NCI-H187 treated with DMSO at 0.1 percent for 48 hours (cell line): ENCODE results near the gene NFIX.

Source experiments
- DNase-seq: peaks from one replicate; lab custom pipeline; 2025; lab: John Stamatoyannopoulos, UW

The NFIX gene

GRCh38 chr19:13036366-13036976 lies 41.2 kb downstream of the NFIX start:
- peak; percentile 74 for DNase-seq

GRCh38 chr19:13037161-13037560 lies 41.9 kb downstream of the NFIX start:
- no peak for DNase-seq

- DNase-seq, result no peak
Observed at GRCh38 chr19:13037731-13038130, 42.5 kb downstream of the NFIX start.

- DNase-seq, result no peak
Observed at GRCh38 chr19:13038306-13039210, 43.3 kb downstream of the NFIX start.

- DNase-seq, result no peak
Observed at GRCh38 chr19:13039211-13039789, 44.0 kb downstream of the NFIX start.

GRCh38 chr19:13040232-13040947 lies 45.1 kb downstream of the NFIX start:
- no peak for DNase-seq

GRCh38 chr19:13040948-13041292 lies 45.6 kb downstream of the NFIX start:
- no peak for DNase-seq

GRCh38 chr19:13042443-13043130 lies 47.3 kb downstream of the NFIX start:
- no peak for DNase-seq

- no peak for DNase-seq
Observed at GRCh38 chr19:13043285-13043684, 48.0 kb downstream of the NFIX start.

- no peak for DNase-seq
Observed at GRCh38 chr19:13044231-13044836, 49.1 kb downstream of the NFIX start.

GRCh38 chr19:13045812-13046211 lies 50.5 kb downstream of the NFIX start:
- DNase-seq, result no peak

- DNase-seq, result no peak
Observed at GRCh38 chr19:13047374-13047773, 52.1 kb downstream of the NFIX start.

GRCh38 chr19:13050274-13050673 lies 55.0 kb downstream of the NFIX start:
- no peak for DNase-seq

- DNase-seq, result no peak
Observed at GRCh38 chr19:13051557-13052165, 56.4 kb downstream of the NFIX start.

- no peak for DNase-seq
Observed at GRCh38 chr19:13052447-13053175, 57.3 kb downstream of the NFIX start.

- DNase-seq, result no peak
Observed at GRCh38 chr19:13053238-13053637, 58.0 kb downstream of the NFIX start.

GRCh38 chr19:13053761-13054625 lies 58.7 kb downstream of the NFIX start:
- no peak for DNase-seq

- no peak for DNase-seq
Observed at GRCh38 chr19:13054626-13055212, 59.4 kb downstream of the NFIX start.
